KBM-7 (cell line): ENCODE measurements around the gene ACACA.
"Not testable (repeated sequence)": the region's sequence is repeated elsewhere in the genome, so short reads cannot be mapped to it uniquely, and the experiment has no call there.

Experiments
- DNase-seq: peaks from one replicate; pipeline ENCODE4 v3.0.0-alpha.2; 2015
- in situ Hi-C: fragments of 300-500 bp; cut with MboI; formaldehyde crosslinking; loops from 2 replicates; pipeline ENCODE4 v1.14.3; 2020; ENCODE audit warnings: low sequenced_read_pairs, low pct_unique_long_range_greater_than_20kb, mixed read lengths

The ACACA gene

GRCh38 chr17:37160944-37161343 is 245.7 kb downstream of the ACACA start:
- in situ Hi-C loops: no loop called here
- DNase-seq: no peak

- no peak for DNase-seq
- in situ Hi-C loops: no loop called here
Observed at GRCh38 chr17:37158290-37158689, 248.3 kb downstream of the ACACA start.

DNA sequence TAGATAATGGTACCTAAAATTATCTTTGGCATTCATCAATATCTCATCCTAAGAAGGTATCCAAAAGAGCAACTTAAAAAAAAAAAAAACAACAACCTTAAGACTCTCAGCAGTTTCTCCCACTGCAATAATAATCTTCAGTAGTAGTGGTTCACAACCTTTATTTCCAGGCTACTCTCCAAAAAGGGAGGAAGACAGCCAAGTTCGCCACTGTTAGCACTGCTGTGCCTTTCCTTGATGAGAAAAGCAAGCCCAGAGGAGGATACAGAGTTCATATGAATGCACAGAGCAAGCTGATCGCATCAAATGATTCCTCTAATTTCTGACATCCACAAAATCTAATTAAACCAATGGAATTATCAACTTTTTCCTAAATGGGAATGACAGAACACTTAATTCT is 258.5 kb downstream of the ACACA start:
- in situ Hi-C loops: no loop called here
- DNase-seq: no peak

- peak; percentile 4 for DNase-seq
Observed at GRCh38 chr17:37147301-37147812, 259.3 kb downstream of the ACACA start.

GRCh38 chr17:37146086-37147064 is 260.3 kb downstream of the ACACA start:
- in situ Hi-C loops: no loop called here
- DNase-seq: no peak

More at GRCh38 chr17:37147301-37147812, 259.3 kb downstream of the ACACA start:
- in situ Hi-C loops: no loop called here

GRCh38 chr17:37144075-37144701 is 262.4 kb downstream of the ACACA start:
- in situ Hi-C loops: no loop called here
- DNase-seq: no peak

GRCh38 chr17:37143558-37143957 is 263.1 kb downstream of the ACACA start:
- DNase-seq, in situ Hi-C loops: not testable (repeated sequence)

GRCh38 chr17:37142294-37142896 is 264.2 kb downstream of the ACACA start:
- in situ Hi-C loops: no loop called here

GRCh38 chr17:37138571-37139120 is 268.0 kb downstream of the ACACA start:
- in situ Hi-C loops: no loop called here

More at GRCh38 chr17:37142294-37142896, 264.2 kb downstream of the ACACA start:
- no peak for DNase-seq

DNA sequence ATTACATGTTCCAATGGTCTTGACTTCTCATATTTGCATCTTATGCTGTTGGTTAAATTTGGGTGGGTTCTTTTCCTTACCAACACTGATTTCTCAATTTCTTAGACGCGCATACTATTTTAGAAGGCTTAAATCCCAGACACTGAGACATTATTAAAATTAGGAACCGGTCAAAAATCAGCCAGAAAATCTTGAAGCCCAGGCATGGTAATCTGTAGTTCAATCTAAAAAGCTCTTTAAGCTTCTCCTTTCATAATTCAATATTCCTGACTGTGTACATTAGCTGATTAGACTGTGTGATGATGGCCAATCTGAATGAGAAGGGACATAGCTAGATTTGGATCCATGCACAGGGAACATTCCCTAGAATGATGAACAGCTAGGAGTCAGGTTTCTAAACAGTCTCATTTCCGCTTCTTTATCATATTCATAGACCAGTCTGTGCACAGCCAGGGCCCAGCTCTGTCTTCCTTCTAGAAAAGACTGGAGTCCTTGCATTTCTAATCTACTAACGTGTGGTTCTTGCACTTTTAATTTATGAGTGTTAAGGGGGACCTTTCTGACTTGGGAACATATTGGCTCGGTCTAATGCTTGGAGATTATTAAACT is 268.6 kb downstream of the ACACA start:
- DNase-seq: no peak
- in situ Hi-C loops: no loop called here

More at GRCh38 chr17:37138571-37139120, 268.0 kb downstream of the ACACA start:
- no peak for DNase-seq

DNA sequence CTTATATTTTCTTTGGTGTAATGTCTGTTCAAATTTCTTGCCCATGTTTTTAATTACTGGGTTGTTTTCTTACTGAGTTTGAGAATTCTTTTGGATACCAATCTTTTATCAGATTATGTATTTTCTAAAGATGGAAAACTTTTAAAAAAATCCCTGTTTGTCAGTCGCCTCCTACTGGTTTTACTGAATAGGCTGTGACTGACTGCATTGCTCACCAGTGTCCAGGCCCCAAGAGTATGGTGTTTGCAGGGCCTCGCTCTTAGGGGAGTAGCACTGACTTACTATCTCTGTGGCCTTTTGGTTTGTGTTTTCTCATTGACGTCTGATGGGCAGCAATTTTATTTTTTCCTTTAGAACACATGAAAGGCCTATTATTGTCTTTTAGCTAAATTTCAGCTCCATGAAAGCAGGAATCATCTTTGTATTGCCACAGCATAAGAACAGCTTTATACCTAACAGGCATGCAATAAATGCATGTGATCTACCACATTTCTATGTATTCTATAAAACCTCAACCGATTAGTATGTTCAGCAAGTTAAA is 269.5 kb downstream of the ACACA start:
- in situ Hi-C loops: no loop called here
- no peak for DNase-seq

- in situ Hi-C loops: no loop called here
Observed at GRCh38 chr17:37135576-37135975, 271.1 kb downstream of the ACACA start.

GRCh38 chr17:37134050-37134449 is 272.6 kb downstream of the ACACA start:
- in situ Hi-C loops: no loop called here
- DNase-seq: peak; percentile 31

More at GRCh38 chr17:37135576-37135975, 271.1 kb downstream of the ACACA start:
- DNase-seq: no peak

DNA sequence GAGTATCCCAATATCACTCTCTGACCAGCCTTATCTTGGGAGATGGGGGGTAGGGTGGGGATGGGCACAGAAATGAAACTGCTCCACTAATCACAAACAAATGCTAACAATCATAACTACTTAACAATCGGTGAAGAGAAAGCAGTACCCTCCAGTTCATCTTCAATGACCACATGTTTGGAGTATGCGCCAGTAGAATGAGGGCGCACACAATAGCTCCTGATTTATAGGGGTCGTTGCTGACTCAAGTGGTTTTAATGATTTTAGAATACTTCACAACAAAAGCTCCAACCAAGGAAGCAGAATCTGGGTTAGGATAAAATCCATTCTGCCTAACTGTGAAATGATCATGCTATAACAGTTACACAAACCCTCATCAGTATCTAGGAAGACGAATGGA is 273.5 kb downstream of the ACACA start:
- no peak for DNase-seq

GRCh38 chr17:37131669-37132611 is 274.7 kb downstream of the ACACA start:
- DNase-seq: no peak
- in situ Hi-C loops: no loop called here

More for the DNA sequence above, 273.5 kb downstream of the ACACA start:
- in situ Hi-C loops: no loop called here

GRCh38 chr17:37130984-37131446 is 275.6 kb downstream of the ACACA start:
- no peak for DNase-seq
- in situ Hi-C loops: no loop called here

- DNase-seq: peak; percentile 21
- in situ Hi-C loops: no loop called here
Observed at GRCh38 chr17:37124821-37125173, 281.8 kb downstream of the ACACA start.
